A549 (cell line): ENCODE results near the gene SAP130.

Experiments used
- CTCF ChIP-seq: fragments of >200 bp; sonication (Bioruptor Twin); formaldehyde crosslinking; IDR thresholded peaks from 3 replicates; pipeline ENCODE4 v1.5.1; 2016
- JUN ChIP-seq, 2 experiments: fragments of >200 bp; sonication (Bioruptor Twin); formaldehyde crosslinking; IDR thresholded peaks; 2 replicates in 1 of 2; 3 replicates in 1 of 2; pipeline ENCODE4 v1.6.1; 2016 to 2017
- KDM5A ChIP-seq: fragments of 200-600 bp; sonication (generic); IDR thresholded peaks from 2 replicates; pipeline ENCODE4 v1.6.1; 2016; ENCODE audit warnings: antibody characterized with exemption, mild to moderate bottlenecking
- MAFK ChIP-seq: fragments of 450-650 bp; IDR thresholded peaks from 2 replicates; pipeline ENCODE4 v1.6.1; 2014; ENCODE audit not compliant: partially characterized antibody
- NR3C1 ChIP-seq: fragments of >200 bp; sonication (Bioruptor Twin); formaldehyde crosslinking; IDR thresholded peaks from 3 replicates; pipeline ENCODE4 v1.6.1; 2017
- RAD21 ChIP-seq, 2 experiments: fragments of >200 bp in 1 of 2; sonication (Bioruptor Twin) in 1 of 2; formaldehyde crosslinking in 1 of 2; IDR thresholded peaks in 1 of 2; conservative IDR thresholded peaks in 1 of 2; 2 replicates in 1 of 2; 3 replicates in 1 of 2; pipeline ENCODE4 v1.6.1; 2012 to 2018; ENCODE audit warnings: inconsistent platforms in 1 of 2
- RFX5 ChIP-seq: fragments of 450-650 bp; IDR thresholded peaks from 2 replicates; pipeline ENCODE4 v1.7.1; 2014; ENCODE audit warnings: antibody characterized with exemption, mild to moderate bottlenecking, moderate library complexity
- RNF2 ChIP-seq: fragments of 200-600 bp; sonication (generic); IDR thresholded peaks from 2 replicates; pipeline ENCODE4 v1.6.1; 2016; ENCODE audit warnings: low read depth, mild to moderate bottlenecking, antibody characterized with exemption, moderate library complexity, borderline replicate concordance
- SREBF2 ChIP-seq: fragments of 450-650 bp; IDR thresholded peaks from 2 replicates; pipeline ENCODE4 v1.6.1; 2014; ENCODE audit warnings: mild to moderate bottlenecking, moderate library complexity
- TP53 ChIP-seq: fragments of 250-450 bp; sonication (Bioruptor Pico); IDR thresholded peaks from 2 replicates; pipeline ENCODE4 v1.5.0; 2021; ENCODE audit warnings: mild to moderate bottlenecking, moderate library complexity
- USF2 ChIP-seq: fragments of 450-650 bp; IDR thresholded peaks from 2 replicates; pipeline ENCODE4 v1.6.1; 2014; ENCODE audit warnings: antibody characterized with exemption
- TF ChIP-seq, protein P1 (sequence below): fragments of 200-600 bp; sonication (generic); IDR thresholded peaks from 2 replicates; pipeline ENCODE4 v1.6.1; 2016; ENCODE audit warnings: antibody characterized with exemption, mild to moderate bottlenecking, moderate library complexity

DNA sequence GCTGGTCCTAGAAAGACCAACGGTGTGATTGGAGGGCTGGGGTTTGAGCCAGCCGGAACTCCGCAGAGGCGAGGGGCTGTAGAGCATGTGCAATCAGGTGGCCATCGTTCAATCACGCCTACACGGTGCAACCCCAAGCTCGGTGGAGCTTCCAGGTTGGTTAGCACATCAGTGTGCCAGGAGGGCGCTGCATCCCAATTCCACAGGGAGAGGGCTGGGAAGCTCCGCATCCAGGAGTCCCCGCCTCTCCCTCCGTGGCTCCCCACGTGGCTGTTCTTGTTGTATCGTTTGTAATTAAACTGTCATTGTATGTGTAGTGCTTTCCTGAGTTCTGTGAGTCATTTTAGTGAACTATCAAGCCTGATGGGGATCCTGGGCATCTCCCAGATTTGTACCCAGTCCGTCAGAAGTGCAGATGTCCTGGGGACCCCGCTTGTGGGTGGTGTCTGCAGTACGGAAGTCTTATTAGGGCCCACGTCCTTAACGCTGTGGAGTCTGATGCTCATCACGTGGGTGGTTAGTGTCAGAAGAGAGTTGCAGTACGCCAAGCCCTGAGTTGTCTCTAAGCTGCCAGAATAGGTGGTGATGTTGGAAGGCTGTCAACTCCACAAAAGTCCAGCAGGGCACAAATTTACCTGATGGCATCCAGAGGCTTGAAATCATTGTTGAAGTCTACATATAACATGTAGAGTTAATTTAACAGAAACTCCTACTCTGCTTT, 121.5 kb downstream of the SAP130 start:
- TF ChIP-seq, protein P1, sequence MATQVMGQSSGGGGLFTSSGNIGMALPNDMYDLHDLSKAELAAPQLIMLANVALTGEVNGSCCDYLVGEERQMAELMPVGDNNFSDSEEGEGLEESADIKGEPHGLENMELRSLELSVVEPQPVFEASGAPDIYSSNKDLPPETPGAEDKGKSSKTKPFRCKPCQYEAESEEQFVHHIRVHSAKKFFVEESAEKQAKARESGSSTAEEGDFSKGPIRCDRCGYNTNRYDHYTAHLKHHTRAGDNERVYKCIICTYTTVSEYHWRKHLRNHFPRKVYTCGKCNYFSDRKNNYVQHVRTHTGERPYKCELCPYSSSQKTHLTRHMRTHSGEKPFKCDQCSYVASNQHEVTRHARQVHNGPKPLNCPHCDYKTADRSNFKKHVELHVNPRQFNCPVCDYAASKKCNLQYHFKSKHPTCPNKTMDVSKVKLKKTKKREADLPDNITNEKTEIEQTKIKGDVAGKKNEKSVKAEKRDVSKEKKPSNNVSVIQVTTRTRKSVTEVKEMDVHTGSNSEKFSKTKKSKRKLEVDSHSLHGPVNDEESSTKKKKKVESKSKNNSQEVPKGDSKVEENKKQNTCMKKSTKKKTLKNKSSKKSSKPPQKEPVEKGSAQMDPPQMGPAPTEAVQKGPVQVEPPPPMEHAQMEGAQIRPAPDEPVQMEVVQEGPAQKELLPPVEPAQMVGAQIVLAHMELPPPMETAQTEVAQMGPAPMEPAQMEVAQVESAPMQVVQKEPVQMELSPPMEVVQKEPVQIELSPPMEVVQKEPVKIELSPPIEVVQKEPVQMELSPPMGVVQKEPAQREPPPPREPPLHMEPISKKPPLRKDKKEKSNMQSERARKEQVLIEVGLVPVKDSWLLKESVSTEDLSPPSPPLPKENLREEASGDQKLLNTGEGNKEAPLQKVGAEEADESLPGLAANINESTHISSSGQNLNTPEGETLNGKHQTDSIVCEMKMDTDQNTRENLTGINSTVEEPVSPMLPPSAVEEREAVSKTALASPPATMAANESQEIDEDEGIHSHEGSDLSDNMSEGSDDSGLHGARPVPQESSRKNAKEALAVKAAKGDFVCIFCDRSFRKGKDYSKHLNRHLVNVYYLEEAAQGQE = no peak
- TF ChIP-seq SREBF2 (no peak), NR3C1 (no peak), USF2 (no peak), RNF2 (no peak), RAD21 (conservative IDR thresholded peaks at IDR 0.05 in 1 of 2, IDR thresholded peaks at IDR 0.05 in 1 of 2) (no peak), CTCF (no peak), TP53 (CRISPR knock-in tag) (no peak), KDM5A (no peak), JUN (IDR thresholded peaks at IDR 0.05) (no peak), MAFK (no peak), RFX5 (no peak)
